Prostate gland (tissue), 2 donors: ENCODE data around the gene ABCA13. TPM values are rescaled to one million over a fixed set of nuclear protein-coding genes. Genes with fewer than 3 reads are reported as not detected.

Experiments
- DNase-seq: peaks from one replicate; pipeline ENCODE4 v3.0.0-alpha.2; 2019; ENCODE audit warnings: low spot score
- H3K27ac ChIP-seq, 2 donors: fragments of 200-600 bp; sonication (generic); 2 replicates each; pipeline ENCODE4 v1.5.1; 2017 to 2019
- H3K27me3 ChIP-seq: fragments of 200-600 bp; sonication (generic); replicated peaks from 2 replicates; pipeline ENCODE4 v1.5.1; 2019; ENCODE audit not compliant: insufficient read depth
- H3K36me3 ChIP-seq, 2 donors: fragments of 200-600 bp; sonication (generic); 1 replicate in 1 of 2; 2 replicates in 1 of 2; pipeline versions ENCODE4 v1.5.1 to v1.8.1; 2017 to 2019
- H3K4me1 ChIP-seq: fragments of 200-600 bp; sonication (generic); replicated peaks from 2 replicates; pipeline ENCODE4 v1.5.1; 2019
- H3K4me3 ChIP-seq, 2 donors: fragments of 200-600 bp; sonication (generic); 2 replicates each; pipeline ENCODE4 v1.5.1; 2017 to 2019
- H3K9me3 ChIP-seq: fragments of 200-600 bp; sonication (generic); 2 replicates; pipeline ENCODE4 v1.5.1; 2017
- POLR2A ChIP-seq: fragments of 450-650 bp; IDR thresholded peaks from one replicate; pipeline ENCODE4 v1.6.1; 2016; ENCODE audit warnings: antibody characterized with exemption, mild to moderate bottlenecking
- POLR2AphosphoS5 ChIP-seq: sonication (generic); formaldehyde crosslinking; IDR thresholded peaks from one replicate; pipeline ENCODE4 v1.6.1; 2017; ENCODE audit warnings: antibody characterized with exemption
- WGBS: methylation state at CpG from one replicate; pipeline ENCODE4 v1.1.5; 2018; 5-methylcytosine and 5-hydroxymethylcytosine counted together
- intact Hi-C: fragments of 100-400 bp; cut with DNase I; formaldehyde crosslinking; loops from one replicate; pipeline ENCODE4 v1.14.2; 2022
- total RNA-seq, 2 donors: library from RNA; depleted of rRNA; stranded (reverse); fragments of >200 nt; gene quantifications; one replicate each; pipeline ENCODE4 v1.1.0, GENCODE V29; 2016
- TF ChIP-seq, protein P1 (sequence below), 4 experiments: fragments of 200-600 bp in 2 of 4; fragments of 450-650 bp in 2 of 4; sonication (generic) in 2 of 4; IDR thresholded peaks; 1 replicate in 3 of 4; 2 replicates in 1 of 4; pipeline ENCODE4 v1.5.1; 2016 to 2019; ENCODE audit warnings: antibody characterized with exemption in 4 of 4, mild to moderate bottlenecking in 2 of 4, moderate library complexity in 2 of 4

The ABCA13 gene
- total RNA-seq, 2 donors from 2014 or later, result 0.14 to 3.5 TPM

DNA sequence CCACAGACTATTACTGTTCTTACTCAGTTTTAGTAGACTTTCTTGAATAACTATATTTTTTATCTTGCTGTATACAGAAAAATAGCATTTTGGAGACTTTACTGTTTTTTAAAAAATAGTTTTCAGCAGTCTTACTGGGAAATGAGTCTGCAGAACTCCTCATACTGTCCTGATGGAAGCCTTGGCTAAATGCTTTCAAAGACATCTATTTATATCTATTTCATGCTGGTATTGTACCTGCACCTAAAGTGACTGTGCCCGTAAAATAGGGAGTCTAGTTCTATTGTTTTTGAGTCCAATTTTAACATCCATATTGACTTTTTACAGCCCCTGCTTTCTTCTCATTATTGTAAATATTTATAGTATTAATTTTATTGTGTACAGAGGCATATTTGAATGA, 464.5 kb downstream of the ABCA13 start:
- TF ChIP-seq POLR2AphosphoS5, result no peak
- TF ChIP-seq POLR2A, result no peak
- TF ChIP-seq, protein P1, sequence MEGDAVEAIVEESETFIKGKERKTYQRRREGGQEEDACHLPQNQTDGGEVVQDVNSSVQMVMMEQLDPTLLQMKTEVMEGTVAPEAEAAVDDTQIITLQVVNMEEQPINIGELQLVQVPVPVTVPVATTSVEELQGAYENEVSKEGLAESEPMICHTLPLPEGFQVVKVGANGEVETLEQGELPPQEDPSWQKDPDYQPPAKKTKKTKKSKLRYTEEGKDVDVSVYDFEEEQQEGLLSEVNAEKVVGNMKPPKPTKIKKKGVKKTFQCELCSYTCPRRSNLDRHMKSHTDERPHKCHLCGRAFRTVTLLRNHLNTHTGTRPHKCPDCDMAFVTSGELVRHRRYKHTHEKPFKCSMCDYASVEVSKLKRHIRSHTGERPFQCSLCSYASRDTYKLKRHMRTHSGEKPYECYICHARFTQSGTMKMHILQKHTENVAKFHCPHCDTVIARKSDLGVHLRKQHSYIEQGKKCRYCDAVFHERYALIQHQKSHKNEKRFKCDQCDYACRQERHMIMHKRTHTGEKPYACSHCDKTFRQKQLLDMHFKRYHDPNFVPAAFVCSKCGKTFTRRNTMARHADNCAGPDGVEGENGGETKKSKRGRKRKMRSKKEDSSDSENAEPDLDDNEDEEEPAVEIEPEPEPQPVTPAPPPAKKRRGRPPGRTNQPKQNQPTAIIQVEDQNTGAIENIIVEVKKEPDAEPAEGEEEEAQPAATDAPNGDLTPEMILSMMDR (IDR thresholded peaks at IDR 0.05), result no peak
- Histone ChIP-seq H3K27ac (no peak overlapping the region), H3K36me3 (no peaks in the 10 kb centered on the region), H3K27me3 (no peaks in the 10 kb centered on the region), H3K4me3 (no peak overlapping the region), H3K9me3 (no peaks in the 10 kb centered on the region), H3K4me1 (no peaks in the 10 kb centered on the region)
- intact Hi-C loops, result no loop called here
- WGBS, result 70% methylated on average over 1 of the region's 1 CpG
- no peak for DNase-seq

DNA sequence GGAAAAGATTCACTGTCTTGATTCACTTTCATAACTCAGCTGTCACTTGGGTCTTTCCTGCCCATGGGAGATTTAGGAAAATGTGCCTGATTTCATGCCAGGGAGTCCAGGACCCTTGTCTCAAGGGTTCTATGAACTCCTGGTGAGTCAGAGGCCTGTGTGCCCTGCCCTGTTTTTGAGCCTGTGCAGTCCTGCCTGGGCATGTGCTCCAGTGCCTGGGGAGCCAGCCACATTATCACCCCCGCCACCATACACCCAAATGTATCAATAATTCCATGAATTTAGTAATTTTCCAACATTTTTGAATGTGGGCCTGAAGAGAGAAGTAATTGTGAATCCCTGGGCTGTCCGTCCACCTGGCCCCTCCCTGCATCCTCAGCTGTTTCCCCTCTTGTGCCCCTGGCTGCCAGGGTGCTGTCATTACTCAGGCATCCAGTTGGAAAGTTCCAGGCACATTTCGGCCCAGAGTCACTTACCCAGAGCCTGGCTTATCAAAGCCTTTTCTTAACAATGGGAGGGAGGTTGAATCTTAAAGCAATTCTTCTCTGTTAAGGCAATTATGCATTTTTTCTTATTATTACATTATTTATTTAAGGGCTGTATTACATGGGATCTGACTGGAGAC, 465.2 kb downstream of the ABCA13 start:
- Histone ChIP-seq H3K27ac (no peak overlapping the region), H3K27me3 (no peaks in the 10 kb centered on the region), H3K4me1 (no peaks in the 10 kb centered on the region), H3K9me3 (no peaks in the 10 kb centered on the region), H3K4me3 (no peak overlapping the region), H3K36me3 (no peaks in the 10 kb centered on the region)
- TF ChIP-seq POLR2A (no peak), POLR2AphosphoS5 (no peak)
- TF ChIP-seq, protein P1 (IDR thresholded peaks at IDR 0.05), result no peak
- no peak for DNase-seq
- intact Hi-C loops, result no loop called here
- WGBS, result 61% methylated on average over 3 of the region's 3 CpGs

DNA sequence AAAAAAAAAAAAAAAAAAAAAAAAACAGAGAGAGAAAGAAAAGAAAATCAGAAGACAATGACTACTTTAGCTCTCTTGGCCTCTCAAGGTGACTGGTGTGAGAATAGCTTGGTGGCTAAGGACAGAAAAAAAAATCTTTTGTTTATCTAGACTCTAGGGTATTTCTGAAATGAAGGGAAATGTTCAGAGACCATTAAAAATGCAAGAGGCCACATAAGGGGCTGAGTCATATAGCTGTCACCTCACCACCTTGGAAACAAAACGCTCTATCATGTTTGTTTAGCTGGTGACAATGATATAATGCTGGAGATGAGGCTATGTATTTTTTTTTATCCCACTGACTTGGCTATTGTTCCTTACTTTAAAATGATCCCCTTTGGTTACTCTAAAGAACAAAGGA, 466.1 kb downstream of the ABCA13 start:
- no peak for DNase-seq
- no peak overlapping the region for H3K4me3 ChIP-seq
- H3K4me1 ChIP-seq, result no peaks in the 10 kb centered on the region
- WGBS, result 25% methylated on average over 1 of the region's 1 CpG
- intact Hi-C loops, result no loop called here
- H3K27ac ChIP-seq, result no peak overlapping the region
- H3K9me3 ChIP-seq, result no peaks in the 10 kb centered on the region
- no peaks in the 10 kb centered on the region for H3K27me3 ChIP-seq
- no peak for TF ChIP-seq POLR2A
- TF ChIP-seq, protein P1 (IDR thresholded peaks at IDR 0.05), result no peak
- no peak for TF ChIP-seq POLR2AphosphoS5
- no peaks in the 10 kb centered on the region for H3K36me3 ChIP-seq

DNA sequence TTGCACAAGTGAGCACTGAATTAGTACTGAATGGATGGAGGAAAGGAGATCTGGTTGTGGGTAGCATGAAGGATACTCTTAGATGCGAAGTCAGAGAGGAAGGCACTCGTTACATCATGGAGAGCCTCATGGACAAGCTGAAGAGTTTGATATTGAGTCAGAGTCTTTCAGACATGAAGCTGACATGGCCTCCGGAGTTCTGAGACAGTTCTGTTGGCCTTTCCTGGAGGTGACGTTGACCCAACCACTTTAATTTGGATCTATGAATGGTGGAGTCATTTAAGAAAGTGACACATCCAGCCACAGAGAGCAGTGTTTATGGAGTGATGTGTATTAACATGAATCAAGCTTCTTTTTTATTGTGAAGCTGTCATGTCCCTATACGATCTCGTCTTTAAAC, 466.8 kb downstream of the ABCA13 start:
- Histone ChIP-seq H3K4me3 (no peak overlapping the region), H3K36me3 (no peaks in the 10 kb centered on the region), H3K27me3 (no peaks in the 10 kb centered on the region), H3K27ac (no peak overlapping the region), H3K4me1 (no peaks in the 10 kb centered on the region), H3K9me3 (no peaks in the 10 kb centered on the region)
- intact Hi-C loops, result no loop called here
- TF ChIP-seq, protein P1 (IDR thresholded peaks at IDR 0.05), result no peak
- TF ChIP-seq POLR2A, result no peak
- TF ChIP-seq POLR2AphosphoS5, result no peak
- no peak for DNase-seq
- 64% methylated on average over 6 of the region's 6 CpGs for WGBS

DNA sequence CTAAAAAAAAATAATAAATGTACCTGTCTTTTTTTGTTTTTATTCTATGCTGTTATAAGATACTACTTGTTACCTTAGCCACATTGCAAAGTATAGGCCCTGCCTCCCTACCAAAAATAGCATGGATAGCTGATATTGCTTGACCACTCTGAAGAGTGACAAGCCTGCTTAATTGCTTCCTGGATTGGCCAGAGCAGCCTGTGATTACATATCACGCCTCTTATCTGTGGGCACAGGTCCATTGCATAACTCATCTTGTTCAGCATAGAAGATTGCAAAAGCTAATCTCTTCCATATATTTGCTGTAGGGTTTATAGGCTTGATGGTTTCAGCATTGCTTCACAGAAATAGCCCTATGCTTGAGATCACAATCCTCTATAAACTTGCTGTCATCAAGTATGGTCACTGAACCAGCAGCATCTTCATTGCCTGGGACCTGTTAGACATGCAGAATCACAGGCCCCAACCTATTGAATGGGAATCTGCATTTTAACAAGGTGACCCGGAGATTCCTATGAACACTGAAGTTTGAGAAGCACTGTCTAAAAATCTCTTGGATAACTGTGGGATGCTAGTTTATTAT, 472.3 kb downstream of the ABCA13 start:
- 65% methylated on average over 2 of the region's 2 CpGs for WGBS
- H3K9me3 ChIP-seq, result no peaks in the 10 kb centered on the region
- no peaks in the 10 kb centered on the region for H3K27me3 ChIP-seq
- H3K27ac ChIP-seq, result no peak overlapping the region
- DNase-seq, result no peak
- TF ChIP-seq POLR2AphosphoS5 (no peak), POLR2A (no peak)
- TF ChIP-seq, protein P1 (IDR thresholded peaks at IDR 0.05), result no peak
- no peak overlapping the region for H3K4me3 ChIP-seq
- intact Hi-C loops, result no loop called here
- no peaks in the 10 kb centered on the region for H3K36me3 ChIP-seq
- no peaks in the 10 kb centered on the region for H3K4me1 ChIP-seq
